Measurements from ENCODE around the gene KCNG2.

DNA sequence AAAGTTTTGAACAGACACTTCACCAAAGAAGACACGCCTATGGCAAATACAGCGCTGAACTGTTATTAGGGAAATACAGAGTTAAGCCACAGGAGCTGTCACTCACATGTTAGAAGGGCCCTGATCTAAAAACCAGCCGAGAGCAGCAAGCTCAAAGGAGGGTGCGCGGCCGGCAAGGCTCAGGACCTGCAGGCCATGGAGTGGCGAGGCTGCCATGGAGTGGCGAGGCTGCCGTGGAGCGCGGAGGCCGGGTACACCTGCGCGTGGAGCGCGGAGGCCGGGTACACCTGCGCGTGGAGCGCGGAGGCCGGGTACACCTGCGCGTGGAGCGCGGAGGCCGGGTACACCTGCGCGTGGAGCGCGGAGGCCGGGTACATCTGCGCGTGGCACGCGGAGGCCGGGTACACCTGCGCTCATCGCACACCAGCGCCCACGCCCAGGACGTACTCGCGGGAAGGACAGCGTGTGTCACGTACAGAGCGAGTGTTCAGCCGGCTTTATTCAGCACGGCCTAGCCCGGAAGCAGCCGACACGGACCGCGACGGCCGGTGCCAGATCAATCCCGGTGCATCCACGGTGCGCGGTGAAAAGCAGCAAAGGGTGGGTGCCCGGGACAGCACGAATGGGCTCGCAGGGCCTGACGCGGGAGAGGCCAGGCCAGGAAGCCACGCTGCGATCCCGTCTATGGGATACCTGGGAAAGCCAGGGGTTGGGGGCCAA lies 84.9 kb downstream of the KCNG2 start:
- TF ChIP-seq CTCF (IDR thresholded peaks at IDR 0.05; ENCODE audit: insufficient read depth, low read length, poor library complexity, severe bottlenecking) (no peak), EZH2phosphoT487 (conservative IDR thresholded peaks at IDR 0.05; ENCODE audit: low read length) (no peak)

All from SU-DHL-6 (cell line).